CD4-positive, alpha-beta T cell treated with Interleukin-21 for 1 hour (primary cell): ENCODE measurements around the gene AUTS2.

ENCODE experiments used
- DNase-seq: peaks from one replicate; pipeline ENCODE4 v3.0.0-alpha.2; 2020

Gene AUTS2

DNA sequence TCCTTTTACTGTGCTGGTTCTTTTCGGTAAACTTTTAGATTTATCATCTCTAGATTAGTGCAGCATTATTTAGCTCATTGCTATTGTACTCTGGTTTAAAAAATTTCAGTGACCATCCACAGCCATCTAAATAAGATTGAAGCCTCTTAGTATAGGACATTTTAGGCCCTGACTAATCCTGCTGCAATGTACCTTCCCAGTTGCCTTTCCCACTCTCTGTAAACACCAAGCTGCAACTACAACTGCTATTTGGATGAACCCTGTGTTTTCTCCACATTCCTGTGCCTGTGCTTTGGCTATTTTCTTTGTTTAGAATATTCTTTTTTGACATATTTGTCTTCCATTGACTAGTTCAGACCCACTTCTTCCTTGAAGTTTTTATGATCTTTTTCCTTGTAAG is 314.6 kb downstream of the AUTS2 start:
- no peak for DNase-seq

DNA sequence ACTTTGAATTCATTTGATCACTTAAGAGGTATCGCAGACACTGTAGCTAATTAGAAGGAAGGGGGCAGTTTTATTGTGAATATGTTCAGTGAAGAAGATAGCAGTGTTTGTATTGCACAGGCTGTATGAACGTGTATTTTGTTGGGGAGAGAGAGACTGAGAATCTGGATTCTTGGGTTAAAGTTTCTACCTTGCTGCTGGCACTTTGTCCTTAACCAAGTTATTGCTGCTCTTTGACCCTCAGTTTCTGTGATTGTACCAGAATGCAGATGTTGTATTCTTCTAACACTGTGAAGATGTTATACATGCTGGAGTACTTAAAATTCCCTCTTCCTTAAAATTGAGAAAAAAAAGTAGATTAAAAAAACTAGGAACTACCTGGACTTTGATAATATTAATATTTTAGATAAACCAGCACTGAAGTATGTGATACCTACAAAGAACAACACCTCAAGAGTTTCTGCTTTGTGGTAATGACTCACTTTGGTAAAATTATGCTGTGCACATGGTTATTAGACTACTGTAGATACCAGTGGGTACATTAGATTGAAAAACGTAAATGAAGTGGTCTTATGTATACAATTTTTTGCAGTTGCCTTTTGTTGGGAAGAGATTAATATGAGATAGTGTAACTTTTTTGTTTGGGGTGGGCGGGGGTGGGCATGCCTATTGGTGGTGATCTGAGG is 321.3 kb downstream of the AUTS2 start:
- no peak for DNase-seq

DNA sequence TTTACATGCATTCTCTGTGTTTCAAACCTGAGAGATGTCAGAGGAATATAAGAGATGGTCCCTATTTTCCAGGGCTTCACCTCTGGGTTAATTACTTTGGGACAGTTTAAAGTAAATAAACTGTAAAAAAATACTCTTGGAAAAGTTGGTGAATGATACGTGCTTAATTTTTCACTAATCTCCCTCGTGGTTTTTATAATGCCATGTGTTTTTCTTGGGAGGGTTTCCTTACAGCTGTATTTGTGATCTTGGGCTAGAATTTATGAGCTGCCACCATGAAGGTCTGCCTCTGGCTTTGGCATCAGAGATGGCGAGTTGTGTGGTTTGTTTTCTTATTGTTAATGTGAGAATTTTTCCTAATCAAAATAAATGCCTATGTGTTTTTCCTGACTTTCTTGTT is 322.5 kb downstream of the AUTS2 start:
- DNase-seq: no peak

DNA sequence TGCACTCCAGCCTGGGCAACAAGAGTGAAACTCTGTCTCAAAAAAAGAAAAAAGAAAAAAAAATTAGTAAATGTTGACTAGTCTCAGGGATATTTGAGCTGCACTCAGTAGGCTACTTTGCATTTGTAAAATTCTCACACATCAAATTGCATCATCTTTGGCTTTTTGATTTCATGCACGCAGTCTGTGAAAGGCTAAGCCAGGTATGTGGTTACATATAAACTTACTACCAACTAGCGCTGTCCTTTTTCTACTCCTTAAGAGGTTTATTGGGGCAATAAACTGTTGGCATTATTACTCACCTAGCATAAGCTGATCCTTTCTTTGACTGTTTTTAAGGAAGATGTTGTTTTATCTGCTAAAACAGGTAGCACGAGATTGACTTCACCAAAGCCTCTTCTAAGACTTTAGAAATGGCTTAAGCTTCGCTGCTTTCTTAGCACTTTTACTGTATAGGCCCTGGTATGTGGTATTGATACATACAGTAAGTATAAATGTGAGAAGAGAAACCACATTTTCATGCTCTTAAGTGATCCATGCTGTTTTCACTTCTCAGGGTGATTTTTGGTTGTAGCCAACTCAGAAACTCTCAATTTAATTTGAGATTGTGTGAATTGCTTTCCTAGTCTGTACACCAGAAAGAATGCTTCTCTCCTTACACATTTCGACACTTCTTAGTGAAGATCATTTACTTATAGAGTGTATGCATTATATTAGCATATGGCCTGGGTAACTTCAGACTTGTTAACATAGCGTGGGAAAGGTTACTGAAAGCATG is 323.9 kb downstream of the AUTS2 start:
- no peak for DNase-seq

DNA sequence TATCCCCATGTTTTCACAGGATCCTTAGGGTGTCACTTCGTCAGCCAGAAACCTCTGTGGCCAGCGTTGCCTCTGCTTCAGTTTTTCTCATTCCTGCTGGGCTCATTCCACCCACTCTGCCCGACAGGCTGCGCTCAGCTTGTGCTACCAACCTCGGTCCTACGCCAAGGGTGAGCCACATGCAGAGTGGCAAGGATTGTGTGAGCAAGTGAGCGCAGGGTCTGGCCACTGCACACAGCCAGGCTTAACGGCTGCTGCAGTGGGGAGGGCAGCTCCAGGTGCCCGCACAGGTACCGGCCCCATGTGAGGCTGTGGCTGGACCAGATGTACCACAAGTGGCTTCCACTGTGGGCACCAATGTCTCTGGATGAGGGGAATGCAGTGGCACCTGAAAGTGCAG is 329.2 kb downstream of the AUTS2 start:
- DNase-seq: no peak

DNA sequence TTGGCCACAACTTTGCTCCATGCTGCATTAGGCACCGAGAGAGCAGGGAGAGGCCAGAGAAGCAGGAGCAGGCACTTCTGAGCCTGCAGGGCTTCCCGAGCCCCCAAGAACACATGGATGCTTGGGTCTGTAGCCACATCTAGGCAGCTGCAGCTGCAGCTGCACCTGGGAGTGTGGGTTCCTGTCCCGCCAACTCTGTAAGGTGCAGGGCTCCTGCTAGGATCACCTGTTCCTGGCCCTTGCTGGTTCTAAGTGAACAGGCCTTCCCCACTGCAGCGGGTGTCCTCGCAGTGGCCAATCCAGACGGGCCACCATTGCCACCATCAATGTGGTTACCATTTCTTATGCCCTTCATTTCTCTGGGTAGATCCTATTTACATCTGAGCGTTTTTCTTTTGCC is 330.3 kb downstream of the AUTS2 start:
- no peak for DNase-seq

DNA sequence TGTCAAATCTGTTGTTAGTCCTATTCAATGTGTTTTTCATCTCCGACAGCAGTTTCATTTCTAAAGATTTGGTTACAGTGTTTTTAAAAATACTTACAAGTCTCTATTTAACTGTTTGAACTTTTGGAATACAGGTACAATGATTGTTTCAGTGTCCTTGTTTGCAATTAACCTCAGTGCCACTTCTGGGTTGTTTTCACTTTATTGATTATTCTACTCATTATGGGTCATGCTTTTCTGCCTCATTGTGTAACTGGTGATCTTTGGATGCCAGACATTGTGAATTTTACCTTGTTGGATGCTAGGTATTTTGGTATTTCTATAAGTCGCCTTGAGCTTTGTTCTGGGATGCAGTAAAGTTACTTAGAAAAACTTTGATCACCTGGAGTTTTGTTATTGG is 331.3 kb downstream of the AUTS2 start:
- DNase-seq: no peak

DNA sequence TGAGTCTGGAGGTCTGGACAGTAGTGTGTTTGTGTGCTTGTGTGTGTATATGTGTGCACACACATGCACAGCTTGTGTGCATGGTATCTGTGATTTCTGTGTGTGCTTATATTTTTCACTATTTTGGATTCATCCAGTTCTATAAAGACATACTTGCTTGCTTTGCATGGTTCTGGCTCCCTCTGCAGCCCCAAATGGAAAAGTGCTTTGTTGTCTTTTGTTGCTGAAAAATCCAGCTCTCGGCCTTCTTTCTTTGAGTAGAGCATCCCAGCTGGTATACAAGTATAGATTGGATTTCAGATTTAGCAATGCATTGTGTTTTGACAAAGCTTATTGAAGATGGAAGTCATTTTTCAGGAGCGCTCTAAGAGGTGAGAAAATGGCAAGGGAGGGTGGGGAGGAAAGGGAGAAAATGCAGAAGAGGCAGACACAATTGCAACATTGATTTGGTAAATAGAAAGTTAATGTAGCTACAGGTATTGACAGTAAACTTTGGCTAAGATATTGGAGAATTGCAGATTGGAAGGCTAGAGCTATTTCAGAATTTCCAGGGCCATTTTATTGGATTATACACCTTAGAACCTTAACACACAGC is 333.9 kb downstream of the AUTS2 start:
- DNase-seq: no peak

DNA sequence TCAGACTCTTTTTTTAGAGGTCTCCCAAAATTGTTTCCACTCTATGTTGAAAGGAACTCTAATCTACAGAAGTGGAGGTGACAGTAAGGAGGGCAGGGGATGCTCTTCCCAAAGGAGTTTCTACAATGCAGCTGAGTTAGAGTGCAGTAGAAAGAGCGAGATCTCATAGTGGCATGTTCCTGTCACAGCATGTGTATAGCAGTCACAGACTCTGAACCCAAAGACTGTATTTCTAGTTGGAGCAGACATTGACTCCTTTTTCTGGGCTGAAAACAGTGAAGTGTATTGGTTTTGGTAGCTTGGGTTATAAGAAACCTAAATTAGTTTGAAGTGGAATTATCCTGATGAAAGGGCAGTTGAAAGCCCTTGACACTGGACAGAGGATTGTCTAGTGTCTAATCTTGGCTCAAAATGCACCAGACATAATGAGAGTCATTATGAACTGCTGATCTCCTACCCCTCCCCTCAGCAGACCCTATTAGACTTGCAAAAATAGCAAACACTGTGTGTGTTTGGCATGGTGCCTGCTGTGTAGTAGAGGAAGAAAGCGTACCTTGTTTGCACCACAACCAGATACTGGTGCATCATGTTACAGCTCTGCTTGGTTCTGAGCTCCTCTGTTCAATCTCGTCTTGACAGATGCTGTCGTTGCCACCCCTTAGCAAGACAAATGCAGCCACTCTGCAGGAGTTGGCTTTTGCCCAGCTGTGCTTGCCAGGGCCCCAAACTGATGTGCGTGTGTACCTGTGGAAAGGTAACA is 336.0 kb downstream of the AUTS2 start:
- DNase-seq: no peak

DNA sequence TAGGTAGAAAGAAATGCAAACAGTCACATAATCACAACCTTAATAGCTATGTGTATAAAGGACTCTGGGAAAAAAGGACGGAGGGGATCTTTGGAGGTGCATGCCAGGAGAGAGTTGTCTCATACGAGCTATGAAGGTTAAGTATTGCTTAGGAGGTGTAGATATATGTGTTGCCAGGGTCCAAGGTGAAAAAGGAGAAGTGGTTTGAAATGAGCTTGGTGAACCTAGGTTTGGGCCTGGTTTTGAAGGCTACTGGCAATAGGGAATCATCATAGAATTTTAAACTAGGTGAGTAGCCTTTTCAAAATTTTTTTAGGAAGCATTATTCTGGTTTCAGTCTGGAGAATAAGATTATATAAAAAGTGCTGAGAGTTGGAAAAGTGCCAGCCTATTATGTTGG is 336.8 kb downstream of the AUTS2 start:
- no peak for DNase-seq

DNA sequence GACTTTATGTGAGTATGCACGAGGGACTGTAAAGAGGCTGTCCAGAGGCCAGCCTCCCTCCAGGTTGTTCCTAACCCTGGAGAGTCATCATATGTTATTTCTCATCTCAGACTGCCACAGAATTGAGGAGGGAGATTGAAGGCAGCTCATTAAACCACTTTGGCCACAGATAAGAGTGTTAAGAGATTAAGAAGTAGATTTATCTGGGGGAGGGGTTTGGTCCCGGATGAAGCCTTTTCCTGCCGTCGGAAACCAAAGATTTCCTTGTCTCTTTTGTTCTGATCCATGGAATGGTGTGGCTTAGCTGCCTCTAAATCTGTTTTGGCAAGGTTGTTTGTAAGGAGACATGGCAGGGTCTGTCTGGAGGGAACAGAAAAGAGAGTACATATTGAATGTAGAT is 338.8 kb downstream of the AUTS2 start:
- DNase-seq: no peak

DNA sequence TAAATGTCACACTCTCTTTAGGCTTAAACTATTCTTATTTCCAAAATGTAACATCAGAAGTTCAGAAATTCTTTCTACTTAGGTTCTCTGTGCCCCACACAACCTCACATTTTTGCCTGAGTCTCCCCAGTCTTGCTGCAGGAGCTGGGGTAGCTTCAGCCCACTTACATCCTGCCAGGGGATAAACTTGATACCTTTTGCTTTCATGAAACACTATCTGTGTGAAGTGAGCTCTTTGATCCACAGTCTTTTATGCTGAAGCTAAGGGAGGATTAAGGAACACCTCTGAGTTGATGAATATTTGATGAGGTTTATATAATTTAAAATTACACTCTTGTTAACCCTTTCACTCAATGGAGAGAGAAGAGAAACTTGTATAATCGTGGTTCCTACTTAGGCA is 341.0 kb downstream of the AUTS2 start:
- DNase-seq: no peak

DNA sequence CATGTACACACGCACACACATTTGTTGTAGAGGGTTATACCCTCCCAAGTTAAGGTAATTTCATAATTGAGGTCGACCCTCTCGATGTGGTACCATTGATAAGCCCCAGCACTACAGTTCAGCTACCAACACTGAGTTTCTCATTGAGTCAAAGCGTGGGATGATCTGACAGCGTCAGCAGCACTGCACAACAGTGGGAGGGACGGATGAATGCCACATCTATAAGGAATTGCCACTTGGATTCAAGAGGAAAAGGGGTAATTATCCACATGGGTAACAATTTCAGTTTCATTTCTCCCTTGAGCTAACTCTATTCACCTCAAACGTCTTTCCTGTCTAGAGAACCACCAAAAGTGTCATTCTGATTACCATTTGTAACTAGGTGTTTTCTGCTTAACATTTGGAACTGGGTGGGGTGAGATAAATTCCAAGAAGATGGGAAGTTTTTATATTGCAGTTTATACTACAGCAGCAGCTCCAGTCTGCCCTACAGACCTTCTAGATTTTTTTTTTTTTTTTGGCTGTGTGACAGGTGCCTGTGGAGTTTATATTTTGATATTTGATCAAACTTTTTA is 342.9 kb downstream of the AUTS2 start:
- no peak for DNase-seq

DNA sequence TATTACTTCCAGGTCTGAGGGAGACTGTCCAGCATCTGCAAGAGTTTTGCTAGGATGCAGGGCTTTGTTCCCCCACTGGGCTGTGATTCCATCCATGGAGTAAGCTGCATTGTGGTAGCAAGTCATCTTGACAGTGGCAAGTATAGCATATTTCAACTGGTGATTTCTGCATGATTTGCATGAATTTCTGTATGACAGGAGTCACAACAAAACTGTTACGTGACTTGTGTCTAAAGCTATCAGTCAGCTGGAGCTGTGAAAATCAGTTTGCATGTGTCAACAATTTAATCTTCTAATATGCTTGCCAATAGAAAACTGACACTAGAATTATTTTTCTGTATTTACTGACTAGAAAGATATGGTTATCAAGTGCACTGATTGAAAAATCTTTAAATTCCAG is 344.3 kb downstream of the AUTS2 start:
- no peak for DNase-seq

DNA sequence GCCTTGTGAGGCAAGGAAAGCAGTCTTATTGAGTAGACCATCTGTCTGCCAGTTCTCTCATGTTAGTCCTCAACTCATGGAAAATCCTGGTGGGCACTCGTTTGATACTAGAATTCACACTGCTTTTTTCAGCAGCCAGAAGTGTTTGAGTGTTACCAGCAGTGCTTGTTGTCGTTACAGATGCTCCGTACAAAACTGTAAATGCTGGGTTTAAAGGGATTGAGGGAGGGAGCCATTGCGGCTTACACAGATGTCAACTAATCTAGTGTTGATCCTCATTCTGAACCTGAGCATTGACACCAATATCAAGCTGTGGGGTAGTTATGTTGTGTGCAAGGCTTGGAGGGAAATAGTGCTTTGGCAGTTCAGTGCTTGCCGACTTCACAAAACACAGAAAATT is 348.6 kb downstream of the AUTS2 start:
- DNase-seq: no peak

DNA sequence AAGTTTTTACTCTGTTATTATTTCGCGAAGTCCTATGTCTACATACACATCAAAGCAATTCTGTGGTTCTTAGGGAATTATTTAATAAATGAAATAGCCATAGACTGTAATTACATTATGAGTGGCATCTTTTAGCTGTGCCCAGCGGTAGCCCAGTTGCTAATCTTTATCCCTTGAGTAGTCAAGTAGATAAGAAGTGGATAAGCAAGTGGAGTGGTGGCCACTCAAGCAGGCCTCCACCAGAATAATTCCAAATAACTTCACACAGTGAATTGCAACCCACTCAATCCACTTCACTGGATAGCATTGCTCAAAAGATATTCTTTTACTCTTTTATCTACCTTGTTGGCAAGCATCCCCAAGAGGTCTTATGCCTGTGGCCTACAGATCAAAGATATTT is 349.7 kb downstream of the AUTS2 start:
- DNase-seq: no peak

DNA sequence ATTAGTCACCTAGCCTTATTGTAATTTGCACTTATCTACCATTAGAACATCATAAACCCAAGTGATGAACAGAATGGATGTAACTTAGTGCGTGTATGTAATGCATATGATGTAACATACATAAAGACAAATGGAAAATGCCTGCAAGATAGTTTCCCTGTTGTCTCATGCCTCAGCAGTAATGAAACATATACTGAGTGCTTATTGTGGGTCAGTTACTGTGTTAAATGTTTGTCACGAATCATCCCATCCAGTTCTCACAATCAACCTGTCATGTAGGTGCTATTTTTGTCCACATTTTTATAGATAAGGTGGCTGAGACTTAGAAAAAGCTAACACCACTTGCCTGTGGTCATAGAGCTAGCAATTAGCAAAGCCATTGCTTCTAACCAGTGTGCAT is 350.8 kb downstream of the AUTS2 start:
- DNase-seq: no peak

DNA sequence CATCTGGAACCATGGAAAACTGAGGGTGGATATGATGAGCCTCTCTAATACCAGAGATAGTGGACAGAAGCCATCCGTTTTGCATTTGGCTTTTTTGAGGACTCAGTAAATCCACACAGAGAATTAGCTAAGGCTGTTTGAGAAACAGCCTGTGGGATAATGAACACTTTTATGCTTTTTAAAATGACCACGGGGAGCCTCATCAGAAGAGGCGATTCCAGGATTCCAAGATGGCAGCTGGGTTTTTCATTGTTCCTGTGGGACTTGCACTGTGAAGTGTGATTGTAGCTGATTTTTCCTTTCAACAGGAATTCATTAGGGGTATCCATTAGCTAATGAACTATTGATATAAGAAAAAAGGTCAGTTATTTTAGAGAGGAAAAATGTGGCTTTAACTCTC is 353.2 kb downstream of the AUTS2 start:
- no peak for DNase-seq

DNA sequence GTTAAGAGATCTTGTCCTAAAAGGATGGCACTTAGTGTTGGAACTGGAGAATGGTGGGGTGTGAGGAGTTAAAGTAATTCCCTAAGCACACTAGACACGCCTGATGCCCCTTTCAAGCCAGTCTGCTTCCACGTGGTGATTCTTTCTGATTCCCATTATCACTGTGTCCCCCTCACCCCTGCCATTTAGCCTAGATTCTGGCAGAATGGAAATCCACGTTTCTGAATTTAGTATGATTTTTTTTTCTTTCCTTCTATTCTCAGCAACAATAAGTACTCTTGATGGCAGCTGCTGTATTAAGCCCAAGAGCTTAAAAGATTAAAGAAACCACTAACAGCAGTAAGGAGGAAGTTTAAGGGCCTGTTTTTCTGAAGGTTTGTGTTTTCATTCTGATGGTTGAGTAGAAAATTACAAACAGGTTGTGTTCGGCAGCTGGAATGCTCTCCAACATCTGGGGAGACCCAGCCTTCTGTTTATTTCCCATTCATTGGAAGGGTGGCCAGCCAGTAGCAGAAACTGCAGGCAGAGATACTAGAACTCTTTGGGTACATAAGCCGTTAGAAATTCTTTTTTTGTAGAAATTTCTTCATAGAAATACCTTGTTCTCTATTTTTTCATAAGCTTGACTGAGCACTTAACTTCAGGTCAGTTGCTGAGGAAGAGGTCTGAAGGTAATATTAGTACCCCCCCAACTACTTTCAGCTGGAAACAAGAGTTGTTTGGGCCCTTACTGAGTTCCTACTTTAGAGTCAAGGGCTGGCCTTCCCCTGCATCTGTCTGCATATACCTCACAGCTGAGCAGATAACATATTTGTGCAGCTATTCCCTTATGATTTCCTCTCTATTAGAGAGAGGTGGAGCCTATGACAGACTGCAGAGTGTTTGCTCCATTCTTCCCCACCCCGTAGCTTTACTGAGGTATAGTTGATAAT is 355.1 kb downstream of the AUTS2 start:
- DNase-seq: no peak

DNA sequence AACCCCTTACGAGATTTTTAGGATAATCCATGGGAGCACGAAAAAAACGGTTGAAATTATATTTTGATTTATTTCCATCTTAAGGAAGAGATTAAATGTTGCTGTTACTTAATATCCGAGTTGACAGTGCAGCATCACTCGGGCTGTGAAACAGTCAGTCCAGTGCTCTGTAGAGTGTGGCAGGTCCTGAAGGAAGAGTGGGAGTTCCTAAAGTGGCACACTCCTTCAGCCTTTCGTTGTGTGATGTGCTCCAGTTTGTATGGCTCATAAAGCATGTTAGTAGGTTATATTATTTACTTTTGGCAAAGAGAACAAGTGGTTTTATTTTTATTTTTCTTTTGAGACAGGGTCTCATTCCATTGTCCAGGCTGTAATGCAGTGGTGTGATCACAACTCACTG is 358.3 kb downstream of the AUTS2 start:
- DNase-seq: no peak

DNA sequence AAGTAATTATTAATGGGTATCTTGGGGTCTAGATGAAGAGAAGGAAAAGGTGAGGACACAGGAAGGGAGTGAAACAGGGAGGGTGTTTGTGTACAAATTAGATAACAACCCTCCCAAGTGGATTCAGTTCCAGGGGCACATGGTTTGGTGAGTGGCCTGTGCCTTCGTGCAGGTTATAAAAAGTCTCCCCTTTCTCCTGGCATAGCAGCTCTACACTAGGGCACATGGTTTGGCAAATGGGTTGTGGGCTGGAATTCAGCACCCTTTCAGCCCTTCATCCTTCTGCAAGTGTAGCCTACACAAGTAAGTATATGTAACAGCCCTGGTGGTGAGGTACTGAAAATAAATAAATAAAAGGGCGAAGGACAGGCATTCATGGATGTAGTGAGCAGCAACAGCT is 359.4 kb downstream of the AUTS2 start:
- no peak for DNase-seq
